Measurements from ENCODE around the gene CDCA5. TPM values are rescaled to one million over a fixed set of nuclear protein-coding genes. Genes with fewer than 3 reads are reported as not detected.

The CDCA5 gene
- total and polyA plus RNA-seq, 2 of the 4 experiments (the other 2 are of a cell fraction): 9.1 to 14.0 TPM

- H3K18ac ChIP-seq (ENCODE audit: low read depth, low read length): no peak within 1 kb of the TSS
- H3K9me1 ChIP-seq (ENCODE audit: insufficient read depth, low read length): peaks cover 4% of the 10 kb centered on the region; the same call in 1 of the 2 replicates
- intact Hi-C loops (cut with micrococcal nuclease) (loop anchor here (1.0 to 5.0 kb wide), 2 partner anchors 12 to 179 kb away; partner anchors contain the start of genes ATG2A, CDCA5 and ZFPL1), dilution Hi-C loops (cut with HindIII; ENCODE audit: low sequenced_read_pairs, unreplicated experiment) (no loop called here), in situ Hi-C loops (cut with MboI; ENCODE audit: low sequenced_read_pairs) (no loop called here)
- H2AK9ac ChIP-seq (replicated peaks; ENCODE audit: low read depth, low read length, poor library complexity): peak within 1 kb of the TSS; percentile 95
- no peaks in the 10 kb centered on the region for H3K9me3 ChIP-seq (ENCODE audit: control insufficient read depth, insufficient read depth, low read length)
- H2AFZ ChIP-seq (replicated peaks; ENCODE audit: low read length, poor library complexity): peak within 1 kb of the TSS; percentile 97
- H3K9ac ChIP-seq (ENCODE audit: low read depth, low read length): peak within 1 kb of the TSS; percentile 53
- peak within 1 kb of the TSS; percentile 59 for H4K91ac ChIP-seq (ENCODE audit: insufficient read depth, low read depth, low read length)
- peak within 1 kb of the TSS; percentile 58; the same call in 1 of the 2 replicates for H3K14ac ChIP-seq (replicated peaks; ENCODE audit: low read depth, low read length)
- peak within 1 kb of the TSS; percentile 89 for H4K5ac ChIP-seq (ENCODE audit: low read depth, low read length)
- H4K20me1 ChIP-seq (ENCODE audit: insufficient read depth, low read length): no peaks in the 10 kb centered on the region
- 0% methylated on average over 19 of the region's 52 CpGs; no CpG with 5 or more reads in 1 of the 2 experiments for WGBS, 2 experiments (ENCODE audit: extremely low coverage in 2 of 2, insufficient read length in 1 of 2)
- peak within 1 kb of the TSS; percentile 15 for H3K27ac ChIP-seq (ENCODE audit: insufficient read depth, low read length)
- H2BK20ac ChIP-seq (ENCODE audit: low read depth, low read length): peak within 1 kb of the TSS; percentile 10; the same call in 1 of the 2 replicates
- H3K4me2 ChIP-seq (ENCODE audit: low read depth, low read length): peak within 1 kb of the TSS; percentile 39
- peak within 1 kb of the TSS; percentile 41 for H3K4me3 ChIP-seq (ENCODE audit: insufficient read depth, low read depth, low read length)
- peak within 1 kb of the TSS; percentile 77 for H3K4ac ChIP-seq (ENCODE audit: low read depth, low read length)
- BruUV-seq (replicated peaks): TSS peak; percentile 9
- H2BK15ac ChIP-seq (ENCODE audit: low read depth, low read length): no peak within 1 kb of the TSS
- TF ChIP-seq CEBPB (IDR thresholded peaks at IDR 0.05; ENCODE audit: low read depth, low read length) (no peak), MXI1 (IDR thresholded peaks at IDR 0.05; ENCODE audit: borderline replicate concordance, low read depth, low read length) (peak; percentile 70; the same call in 1 of the 2 replicates), MAFK (IDR thresholded peaks at IDR 0.05; ENCODE audit: low read depth, low read length) (no peak), MAZ (IDR thresholded peaks at IDR 0.05; ENCODE audit: borderline replicate concordance, low read depth, low read length) (peak; percentile 94), BHLHE40 (IDR thresholded peaks at IDR 0.05; ENCODE audit: low read depth, low read length) (peak; percentile 64), POLR2A (IDR thresholded peaks at IDR 0.05; ENCODE audit: low read depth, low read length) (peak; percentile 97), ELK1 (IDR thresholded peaks at IDR 0.05; ENCODE audit: borderline replicate concordance, low read depth, low read length) (0 out of 2 replicates have a peak, but pooled peaks have one; percentile 65), SMC3 (IDR thresholded peaks at IDR 0.05; ENCODE audit: low read depth, low read length) (peak; percentile 11; the same call in 1 of the 2 replicates), NFE2L2 (IDR thresholded peaks at IDR 0.05; ENCODE audit: low read depth, low read length) (no peak), FOS (IDR thresholded peaks at IDR 0.05; ENCODE audit: low read depth, low read length) (no peak; the same call in 1 of the 2 replicates), USF2 (IDR thresholded peaks at IDR 0.05; ENCODE audit: low read depth, low read length) (peak; percentile 39; the same call in 1 of the 2 replicates)
- no peaks in the 10 kb centered on the region for H3K4me1 ChIP-seq (ENCODE audit: control insufficient read depth, insufficient read depth, low read length)
- CTCF ChIA-PET: interaction anchor here (3.9 kb wide), 1 partner anchor 15 kb away, joined by 15 read pairs; the partner anchor contains the start of gene TM7SF2
- H2BK120ac ChIP-seq (ENCODE audit: low read depth, low read length): no peak within 1 kb of the TSS
- peak within 1 kb of the TSS; percentile 99 to 100 for H4K8ac ChIP-seq (ENCODE audit: low read depth in 2 of 2, low read length in 2 of 2)
- POLR2A ChIA-PET (ENCODE audit: unreplicated experiment): interaction anchor here (0.8 kb wide), 1 partner anchor 11 kb away, joined by 4 read pairs; no protein-coding TSS in a partner anchor
- H3K56ac ChIP-seq (ENCODE audit: extremely low read depth, insufficient read depth, low read length): no peak within 1 kb of the TSS
- H2AK5ac ChIP-seq (ENCODE audit: low read depth, low read length): peak within 1 kb of the TSS; percentile 80
- peaks cover 10 to 25% of the 10 kb centered on the region in 2 experiments for H3K79me1 ChIP-seq (ENCODE audit: low read depth in 1 of 2, low read length in 2 of 2)
- ATAC-seq (ENCODE audit: low read depth): peak; percentile 99
- H3K23ac ChIP-seq (ENCODE audit: low read depth, low read length): no peak within 1 kb of the TSS
- no peak within 1 kb of the TSS for H2BK5ac ChIP-seq (ENCODE audit: low read depth, low read length, poor library complexity, severe bottlenecking)
- H3K36me3 ChIP-seq (ENCODE audit: control insufficient read depth, insufficient read depth, low read length): 0 out of 2 replicates have a peak, but pooled peaks cover 2% of the 10 kb centered on the region
- peak; percentile 90 for DNase-seq
- H3K27me3 ChIP-seq (ENCODE audit: control insufficient read depth, insufficient read depth, low read length): no peaks in the 10 kb centered on the region
These were observed 12.3 kb upstream of the CDCA5 start, which contains the start of gene VPS51 for GRCh38 chr11:65095974-65096806. Gene VPS51 (plus strand): TSS chr11:65096214. CDS start chr11:65096251, 37 bp downstream.
